ENCODE results near the gene ABITRAM. TPM values are rescaled to one million over a fixed set of nuclear protein-coding genes. Genes with fewer than 3 reads are reported as not detected.
A peak's percentile ranks its signal among the peaks of the same experiment; 100 is the strongest.
"Not testable (repeated sequence)": the region's sequence is repeated elsewhere in the genome, so short reads cannot be mapped to it uniquely, and the experiment has no call there.

The ABITRAM gene
- total RNA-seq, 2 donors from 2014 or later: 9.6 to 10.5 TPM

- intact Hi-C loops (cut with DNase I): loop anchor here in 1 of 2 donors (10.0 kb wide), 1 partner anchor 494 kb away; no protein-coding TSS in a partner anchor
- DNase-seq (ENCODE audit: low spot score): not testable (repeated sequence)
These were observed 13.8 kb upstream of the ABITRAM start for GRCh38 chr9:108920401-108920800.

- intact Hi-C loops (cut with DNase I): loop anchor here in 1 of 2 donors (10.0 kb wide), 1 partner anchor 494 kb away; no protein-coding TSS in a partner anchor
- DNase-seq (ENCODE audit: low spot score): no peak
These were observed 13.0 kb upstream of the ABITRAM start for GRCh38 chr9:108921200-108921599.

GRCh38 chr9:108924466-108924865, 9.7 kb upstream of the ABITRAM start:
- intact Hi-C loops (cut with DNase I): loop anchor here in 1 of 2 donors (10.0 kb wide), 1 partner anchor 490 kb away; no protein-coding TSS in a partner anchor
- DNase-seq (ENCODE audit: low spot score): no peak

GRCh38 chr9:108928386-108928785, 5.8 kb upstream of the ABITRAM start:
- intact Hi-C loops (cut with DNase I): loop anchor here in 1 of 2 donors (2.0 to 10.0 kb wide), 2 partner anchors 76 to 486 kb away; no protein-coding TSS in a partner anchor
- no peak for DNase-seq (ENCODE audit: low spot score)

GRCh38 chr9:108933231-108933717, 926 bp upstream of the ABITRAM start:
- intact Hi-C loops (cut with DNase I): no loop called here
- no peak for DNase-seq (ENCODE audit: low spot score)

- intact Hi-C loops (cut with DNase I): no loop called here
- DNase-seq (ENCODE audit: low spot score): peak; percentile 98
These were observed 380 bp upstream of the ABITRAM start, which contains the start of gene ELP1 for GRCh38 chr9:108933718-108934322. Gene ELP1 (minus strand): TSS chr9:108934124. CDS start chr9:108931146, 2,978 bp downstream.

- no peak for DNase-seq (ENCODE audit: low spot score)
- intact Hi-C loops (cut with DNase I): no loop called here
These were observed 3.5 kb downstream of the ABITRAM start for GRCh38 chr9:108937561-108938305.

- no peak for DNase-seq (ENCODE audit: low spot score)
- intact Hi-C loops (cut with DNase I): no loop called here
These were observed 5.8 kb downstream of the ABITRAM start for GRCh38 chr9:108939975-108940374.

- DNase-seq (ENCODE audit: low spot score): no peak
- intact Hi-C loops (cut with DNase I): no loop called here
These were observed 16.0 kb downstream of the ABITRAM start for GRCh38 chr9:108950168-108950567.

GRCh38 chr9:108951578-108951977, 17.4 kb downstream of the ABITRAM start:
- DNase-seq (ENCODE audit: low spot score): no peak
- intact Hi-C loops (cut with DNase I): no loop called here

- intact Hi-C loops (cut with DNase I): no loop called here
- DNase-seq (ENCODE audit: low spot score): no peak
These were observed 19.9 kb downstream of the ABITRAM start for GRCh38 chr9:108953983-108954574.

- intact Hi-C loops (cut with DNase I): no loop called here
- DNase-seq (ENCODE audit: low spot score): no peak
These were observed 21.9 kb downstream of the ABITRAM start for GRCh38 chr9:108956022-108956630.

- intact Hi-C loops (cut with DNase I): no loop called here
- DNase-seq (ENCODE audit: low spot score): no peak
These were observed 22.4 kb downstream of the ABITRAM start for GRCh38 chr9:108956631-108957026.

GRCh38 chr9:108960331-108960730, 26.1 kb downstream of the ABITRAM start:
- intact Hi-C loops (cut with DNase I): no loop called here
- DNase-seq (ENCODE audit: low spot score): no peak

- intact Hi-C loops (cut with DNase I): no loop called here
- no peak for DNase-seq (ENCODE audit: low spot score)
These were observed 27.0 kb downstream of the ABITRAM start for GRCh38 chr9:108961151-108961550.

GRCh38 chr9:108963459-108964143, 29.4 kb downstream of the ABITRAM start:
- intact Hi-C loops (cut with DNase I): no loop called here
- DNase-seq (ENCODE audit: low spot score): no peak

GRCh38 chr9:108967916-108968315, 33.7 kb downstream of the ABITRAM start:
- no peak for DNase-seq (ENCODE audit: low spot score)
- intact Hi-C loops (cut with DNase I): no loop called here

- intact Hi-C loops (cut with DNase I); DNase-seq (ENCODE audit: low spot score): not testable (repeated sequence)
These were observed 37.2 kb downstream of the ABITRAM start for GRCh38 chr9:108971392-108971791.

- intact Hi-C loops (cut with DNase I): no loop called here
- DNase-seq (ENCODE audit: low spot score): no peak
These were observed 38.0 kb downstream of the ABITRAM start for GRCh38 chr9:108972186-108972585.
